Left kidney (tissue), 2 donors: Measurements from ENCODE around the gene SULT6B1. TPM values are rescaled to one million over a fixed set of nuclear protein-coding genes. Genes with fewer than 3 reads are reported as not detected.
"Not testable (repeated sequence)": the region's sequence is repeated elsewhere in the genome, so short reads cannot be mapped to it uniquely, and the experiment has no call there.

Source experiments
- DNase-seq: peaks from one replicate; pipeline ENCODE4 v3.0.0-alpha.2; 2013
- polyA plus RNA-seq: library from polyadenylated mRNA; unstranded; fragments of 120-200 nt; gene quantifications from one replicate; pipeline ENCODE4 v1.2.1, GENCODE V29; 2013; ENCODE audit not compliant: insufficient read length

SULT6B1 gene
- polyA plus RNA-seq, 1 donor, result not detected

GRCh38 chr2:37196320-37197195 lies 8.1 kb upstream of the SULT6B1 start, which contains the start of gene CEBPZOS:
CEBPZOS (plus strand) TSS chr2:37196496; CDS start chr2:37199705, 3,209 bp downstream.
- peak; percentile 84 for DNase-seq

- not testable (repeated sequence) for DNase-seq
Observed at GRCh38 chr2:37195862-37196319, 7.4 kb upstream of the SULT6B1 start.

- DNase-seq, result no peak
Observed at GRCh38 chr2:37192551-37192950, 4.1 kb upstream of the SULT6B1 start.

- DNase-seq, result no peak
Observed at GRCh38 chr2:37191747-37192146, 3.3 kb upstream of the SULT6B1 start.

GRCh38 chr2:37191253-37191652 lies 2.8 kb upstream of the SULT6B1 start:
- DNase-seq, result no peak

GRCh38 chr2:37190290-37190689 lies 1.8 kb upstream of the SULT6B1 start:
- no peak for DNase-seq

- no peak for DNase-seq
Observed at GRCh38 chr2:37189452-37190153, 1.1 kb upstream of the SULT6B1 start.

- no peak for DNase-seq
Observed at GRCh38 chr2:37181726-37182684, 6.5 kb downstream of the SULT6B1 start.

- no peak for DNase-seq
Observed at GRCh38 chr2:37180640-37181039, 7.8 kb downstream of the SULT6B1 start.

GRCh38 chr2:37180006-37180639 lies 8.3 kb downstream of the SULT6B1 start:
- no peak for DNase-seq

- no peak for DNase-seq
Observed at GRCh38 chr2:37173741-37174140, 14.7 kb downstream of the SULT6B1 start.

GRCh38 chr2:37171624-37171950 lies 16.9 kb downstream of the SULT6B1 start:
- no peak for DNase-seq

GRCh38 chr2:37168217-37168981 lies 20.1 kb downstream of the SULT6B1 start:
- DNase-seq, result peak; percentile 20

GRCh38 chr2:37167636-37168180 lies 20.8 kb downstream of the SULT6B1 start:
- no peak for DNase-seq

- no peak for DNase-seq
Observed at GRCh38 chr2:37164757-37165156, 23.7 kb downstream of the SULT6B1 start.

- peak; percentile 83 for DNase-seq
Observed at GRCh38 chr2:37156857-37157714, 31.4 kb downstream of the SULT6B1 start, which contains the start of gene EIF2AK2. EIF2AK2 (minus strand) TSS chr2:37156980; CDS start chr2:37147806, 9,174 bp downstream.

- DNase-seq, result peak; percentile 61
Observed at GRCh38 chr2:37156071-37156856, 32.2 kb downstream of the SULT6B1 start.

GRCh38 chr2:37154785-37155184 lies 33.7 kb downstream of the SULT6B1 start:
- no peak for DNase-seq
